HL-60 (cell line): ENCODE results near the gene IL1RAPL1.

Experiments used
- CTCF ChIP-seq: IDR thresholded peaks from one replicate; pipeline ENCODE4 v1.5.1; 2011; ENCODE audit warnings: low read length, control low read depth, inconsistent platforms; ENCODE audit not compliant: insufficient read depth
- POLR2AphosphoS5 ChIP-seq: IDR thresholded peaks from 2 replicates; pipeline ENCODE4 v1.6.1; 2012; ENCODE audit warnings: low read depth
- REST ChIP-seq: IDR thresholded peaks from 2 replicates; pipeline ENCODE4 v1.6.1; 2012; ENCODE audit warnings: low read depth; ENCODE audit not compliant: insufficient replicate concordance

- TF ChIP-seq CTCF (no peak), POLR2AphosphoS5 (no peak), REST (no peak)
Observed at GRCh38 chrX:29143756-29144155, 556.5 kb downstream of the IL1RAPL1 start.
